HepG2 (cell line): Measurements from ENCODE around the gene C19orf44. TPM values are rescaled to one million over a fixed set of nuclear protein-coding genes. Genes with fewer than 3 reads are reported as not detected.

Experiments
- BORCS8-MEF2B ChIP-seq: sonication (generic); formaldehyde crosslinking; IDR thresholded peaks from 2 replicates; pipeline ENCODE4 v1.8.0; 2022; ENCODE audit warnings: mild to moderate bottlenecking, missing genetic modification reagents
- ERF ChIP-seq: IDR thresholded peaks from 2 replicates; pipeline ENCODE4 v1.6.1; 2018; ENCODE audit warnings: missing biosample characterization, missing genetic modification reagents
- FOXA3 ChIP-seq: IDR thresholded peaks from 2 replicates; pipeline ENCODE4 v1.6.1; 2016; ENCODE audit warnings: missing genetic modification reagents, missing compliant biosample characterization
- GATAD1 ChIP-seq: IDR thresholded peaks from 2 replicates; pipeline ENCODE4 v1.6.1; 2016; ENCODE audit warnings: missing genetic modification reagents, missing compliant biosample characterization
- HNRNPL ChIP-seq: fragments of 200-400 bp; formaldehyde crosslinking; IDR thresholded peaks from 2 replicates; pipeline ENCODE4 v1.6.1; 2017; ENCODE audit warnings: mild to moderate bottlenecking, low read depth, low read length
- KAT7 ChIP-seq: IDR thresholded peaks from 2 replicates; pipeline ENCODE4 v1.6.1; 2018; ENCODE audit warnings: borderline replicate concordance, missing compliant biosample characterization
- LCORL ChIP-seq, 2 experiments: fragments of 450-650 bp in 1 of 2; sonication (generic) in 1 of 2; formaldehyde crosslinking in 1 of 2; IDR thresholded peaks; 2 replicates each; pipeline versions ENCODE4 v1.5.0 to v1.6.1; 2017 to 2020; ENCODE audit warnings: antibody characterized with exemption in 1 of 2, missing genetic modification reagents in 1 of 2
- PRPF4 ChIP-seq: fragments of 200-400 bp; formaldehyde crosslinking; IDR thresholded peaks from 2 replicates; pipeline ENCODE4 v1.6.1; 2016; ENCODE audit warnings: low read length, low read depth; ENCODE audit not compliant: poor library complexity, severe bottlenecking
- REL ChIP-seq: sonication (generic); formaldehyde crosslinking; conservative IDR thresholded peaks from 2 replicates; pipeline ENCODE4 v1.8.0; 2022; ENCODE audit warnings: mild to moderate bottlenecking, missing genetic modification reagents, moderate library complexity
- TOE1 ChIP-seq: sonication (generic); formaldehyde crosslinking; IDR thresholded peaks from 2 replicates; pipeline ENCODE4 v1.4.0; 2020; ENCODE audit warnings: mild to moderate bottlenecking, missing genetic modification reagents
- ZC3H13 ChIP-seq: sonication (generic); formaldehyde crosslinking; IDR thresholded peaks from 2 replicates; pipeline ENCODE4 v1.8.1; 2023; ENCODE audit warnings: mild to moderate bottlenecking, missing genetic modification reagents, moderate library complexity
- ZFP36L1 ChIP-seq: sonication (generic); formaldehyde crosslinking; IDR thresholded peaks from 2 replicates; pipeline ENCODE4 v1.8.0; 2022; ENCODE audit warnings: mild to moderate bottlenecking, missing genetic modification reagents, moderate library complexity
- ZNF101 ChIP-seq: sonication (generic); formaldehyde crosslinking; IDR thresholded peaks from 2 replicates; pipeline ENCODE4 v1.4.0; 2020; ENCODE audit warnings: mild to moderate bottlenecking, low read depth, missing genetic modification reagents, borderline replicate concordance
- ZNF451 ChIP-seq: sonication (generic); formaldehyde crosslinking; IDR thresholded peaks from 2 replicates; pipeline ENCODE4 v1.5.0; 2020; ENCODE audit warnings: mild to moderate bottlenecking, missing genetic modification reagents
- ZNF484 ChIP-seq: sonication (generic); formaldehyde crosslinking; IDR thresholded peaks from 2 replicates; pipeline ENCODE4 v1.5.1; 2020; ENCODE audit warnings: mild to moderate bottlenecking, low read depth, missing genetic modification reagents, borderline replicate concordance
- ZNF572 ChIP-seq: sonication (generic); formaldehyde crosslinking; IDR thresholded peaks from 2 replicates; pipeline ENCODE4 v1.5.1; 2020; ENCODE audit warnings: mild to moderate bottlenecking, missing genetic modification reagents
- ZNF788 ChIP-seq: sonication (generic); formaldehyde crosslinking; IDR thresholded peaks from 2 replicates; pipeline ENCODE4 v1.5.0; 2020; ENCODE audit warnings: mild to moderate bottlenecking, missing genetic modification reagents, borderline replicate concordance
- ZNF839 ChIP-seq: sonication (generic); formaldehyde crosslinking; IDR thresholded peaks from 2 replicates; pipeline ENCODE4 v1.4.0; 2020; ENCODE audit warnings: missing genetic modification reagents, mild to moderate bottlenecking, borderline replicate concordance
- polyA plus RNA-seq, 8 experiments: library from polyadenylated mRNA; depleted of rRNA in 3 of 8; stranded (reverse) in 7 of 8; unstranded in 1 of 8; fragments of >200 nt; fragmentation: Illumina TruSeq in 4 of 8; extraction: Trizol in 4 of 8; gene quantifications; 2 replicates each; pipeline versions ENCODE4 v1.2.1 to v1.2.3, GENCODE V29; 2011 to 2016; ENCODE audit warnings: low read depth in 4 of 8, missing spikeins in 1 of 8, mixed read lengths in 1 of 8; ENCODE audit not compliant: insufficient read depth in 1 of 8
- total RNA-seq, 5 experiments: library from RNA; depleted of rRNA; stranded (reverse); fragments of >200 nt; fragmentation: Illumina TruSeq; extraction: Trizol; gene quantifications; 2 replicates each; pipeline ENCODE4 v1.2.3, GENCODE V29; 2016; ENCODE audit warnings: low read depth in 1 of 5
- TF ChIP-seq, protein P1 (sequence below): sonication (generic); formaldehyde crosslinking; IDR thresholded peaks from 2 replicates; pipeline ENCODE4 v1.8.1; 2023; ENCODE audit warnings: mild to moderate bottlenecking, missing genetic modification reagents
- TF ChIP-seq, protein P2 (sequence below): sonication (generic); formaldehyde crosslinking; conservative IDR thresholded peaks from 2 replicates; pipeline ENCODE4 v1.4.0; 2020; ENCODE audit warnings: missing genetic modification reagents
- TF ChIP-seq, protein P3 (sequence below): sonication (generic); formaldehyde crosslinking; IDR thresholded peaks from 2 replicates; pipeline ENCODE4 v1.5.0; 2020; ENCODE audit warnings: mild to moderate bottlenecking, missing genetic modification reagents
- TF ChIP-seq, protein P4 (sequence below): sonication (generic); formaldehyde crosslinking; IDR thresholded peaks from 2 replicates; pipeline ENCODE4 v1.8.0; 2022; ENCODE audit warnings: missing genetic modification reagents, mild to moderate bottlenecking, moderate library complexity, borderline replicate concordance

C19orf44 gene
- total and polyA plus RNA-seq, 2 of the 13 experiments (the other 11 are each of a cell fraction or from before 2014, with no cell fraction given), result 3.2 to 4.3 TPM

DNA sequence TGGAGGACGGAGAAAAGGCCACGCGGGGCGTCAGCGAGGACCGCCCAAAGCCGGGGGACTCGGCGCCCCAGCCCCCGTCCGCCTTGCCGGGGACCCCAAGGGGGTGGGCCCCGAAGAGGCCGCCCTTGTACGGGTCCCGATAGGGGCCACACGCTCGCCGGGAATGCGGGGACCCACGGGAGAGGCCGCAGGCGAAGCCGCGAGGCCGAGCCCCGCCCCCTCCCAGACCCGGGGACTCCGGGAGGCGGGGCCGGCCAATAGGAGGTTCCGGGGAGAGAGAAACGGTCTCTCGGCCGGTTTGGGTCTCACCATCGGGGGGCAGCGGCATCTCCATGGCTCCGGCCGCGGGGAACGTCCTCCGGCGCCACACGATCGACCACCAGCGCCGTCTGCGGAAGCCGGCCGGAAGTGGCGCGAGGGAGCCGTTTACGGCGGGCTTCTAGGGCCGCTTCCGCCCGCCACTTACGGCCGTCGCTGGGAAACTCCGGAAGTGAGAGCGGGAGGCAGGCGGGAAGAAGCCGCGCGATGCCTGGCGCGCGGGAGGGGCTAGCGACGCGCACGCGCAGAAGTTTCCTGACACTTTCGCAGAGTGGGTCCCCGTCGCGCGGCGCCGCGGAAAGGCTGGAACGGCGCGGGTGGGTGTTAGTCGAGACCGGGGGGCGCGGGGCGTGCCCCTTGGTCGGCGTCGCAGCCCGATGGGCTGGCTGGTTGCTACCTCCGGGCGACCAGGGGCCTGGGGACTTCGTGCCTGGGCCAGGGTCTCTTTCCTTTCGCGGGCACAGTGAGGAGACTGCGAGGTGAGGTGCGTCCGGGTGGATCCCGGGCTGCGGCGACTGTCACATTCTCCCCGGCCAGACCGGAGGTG, 46.1 kb downstream of the C19orf44 start, which contains the start of gene CHERP (continued):
- peak; percentile 29; the same call in 1 of the 2 replicates for TF ChIP-seq ZNF839 (CRISPR knock-in tag)
- 0 out of 2 replicates have a peak, but pooled peaks have one; percentile 12 for TF ChIP-seq FOXA3 (CRISPR knock-in tag)
- TF ChIP-seq, protein P1, sequence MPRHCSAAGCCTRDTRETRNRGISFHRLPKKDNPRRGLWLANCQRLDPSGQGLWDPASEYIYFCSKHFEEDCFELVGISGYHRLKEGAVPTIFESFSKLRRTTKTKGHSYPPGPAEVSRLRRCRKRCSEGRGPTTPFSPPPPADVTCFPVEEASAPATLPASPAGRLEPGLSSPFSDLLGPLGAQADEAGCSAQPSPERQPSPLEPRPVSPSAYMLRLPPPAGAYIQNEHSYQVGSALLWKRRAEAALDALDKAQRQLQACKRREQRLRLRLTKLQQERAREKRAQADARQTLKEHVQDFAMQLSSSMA (CRISPR knock-in tag), result peak; percentile 82; the same call in 1 of the 2 replicates
- TF ChIP-seq ZNF484, result no peak
- TF ChIP-seq, protein P2, sequence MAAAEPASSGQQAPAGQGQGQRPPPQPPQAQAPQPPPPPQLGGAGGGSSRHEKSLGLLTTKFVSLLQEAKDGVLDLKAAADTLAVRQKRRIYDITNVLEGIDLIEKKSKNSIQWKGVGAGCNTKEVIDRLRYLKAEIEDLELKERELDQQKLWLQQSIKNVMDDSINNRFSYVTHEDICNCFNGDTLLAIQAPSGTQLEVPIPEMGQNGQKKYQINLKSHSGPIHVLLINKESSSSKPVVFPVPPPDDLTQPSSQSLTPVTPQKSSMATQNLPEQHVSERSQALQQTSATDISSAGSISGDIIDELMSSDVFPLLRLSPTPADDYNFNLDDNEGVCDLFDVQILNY (CRISPR knock-in tag), result peak; percentile 80
- 0 out of 2 replicates have a peak, but pooled peaks have one; percentile 27 for TF ChIP-seq HNRNPL
- peak; percentile 97 for TF ChIP-seq GATAD1
- TF ChIP-seq ERF, result peak; percentile 33
- no peak; the same call in 1 of the 2 replicates for TF ChIP-seq ZNF788 (CRISPR knock-in tag)
- no peak for TF ChIP-seq LCORL (IDR thresholded peaks at IDR 0.05)
- 0 out of 2 replicates have a peak, but pooled peaks have one; percentile 21 for TF ChIP-seq LCORL (CRISPR knock-in tag; IDR thresholded peaks at IDR 0.05)
- TF ChIP-seq ZNF451, result 0 out of 2 replicates have a peak, but pooled peaks have one; percentile 30
- TF ChIP-seq ZNF572, result no peak
- TF ChIP-seq PRPF4, result no peak
- TF ChIP-seq ZNF101, result peak; percentile 70; the same call in 1 of the 2 replicates
- peak; percentile 60; the same call in 1 of the 2 replicates for TF ChIP-seq TOE1 (CRISPR knock-in tag)
- TF ChIP-seq, protein P3, sequence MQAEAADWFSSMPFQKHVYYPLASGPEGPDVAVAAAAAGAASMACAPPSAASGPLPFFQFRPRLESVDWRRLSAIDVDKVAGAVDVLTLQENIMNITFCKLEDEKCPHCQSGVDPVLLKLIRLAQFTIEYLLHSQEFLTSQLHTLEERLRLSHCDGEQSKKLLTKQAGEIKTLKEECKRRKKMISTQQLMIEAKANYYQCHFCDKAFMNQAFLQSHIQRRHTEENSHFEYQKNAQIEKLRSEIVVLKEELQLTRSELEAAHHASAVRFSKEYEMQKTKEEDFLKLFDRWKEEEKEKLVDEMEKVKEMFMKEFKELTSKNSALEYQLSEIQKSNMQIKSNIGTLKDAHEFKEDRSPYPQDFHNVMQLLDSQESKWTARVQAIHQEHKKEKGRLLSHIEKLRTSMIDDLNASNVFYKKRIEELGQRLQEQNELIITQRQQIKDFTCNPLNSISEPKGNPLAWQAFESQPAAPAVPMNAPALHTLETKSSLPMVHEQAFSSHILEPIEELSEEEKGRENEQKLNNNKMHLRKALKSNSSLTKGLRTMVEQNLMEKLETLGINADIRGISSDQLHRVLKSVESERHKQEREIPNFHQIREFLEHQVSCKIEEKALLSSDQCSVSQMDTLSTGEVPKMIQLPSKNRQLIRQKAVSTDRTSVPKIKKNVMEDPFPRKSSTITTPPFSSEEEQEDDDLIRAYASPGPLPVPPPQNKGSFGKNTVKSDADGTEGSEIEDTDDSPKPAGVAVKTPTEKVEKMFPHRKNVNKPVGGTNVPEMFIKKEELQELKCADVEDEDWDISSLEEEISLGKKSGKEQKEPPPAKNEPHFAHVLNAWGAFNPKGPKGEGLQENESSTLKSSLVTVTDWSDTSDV (CRISPR knock-in tag), result peak; percentile 57; the same call in 1 of the 2 replicates
- TF ChIP-seq ZFP36L1, result peak; percentile 76
- TF ChIP-seq REL (CRISPR knock-in tag), result peak; percentile 57; the same call in 1 of the 2 replicates
- peak; percentile 76 for TF ChIP-seq ZC3H13 (CRISPR knock-in tag)
- peak; percentile 93 for TF ChIP-seq BORCS8-MEF2B
- TF ChIP-seq, protein P4, sequence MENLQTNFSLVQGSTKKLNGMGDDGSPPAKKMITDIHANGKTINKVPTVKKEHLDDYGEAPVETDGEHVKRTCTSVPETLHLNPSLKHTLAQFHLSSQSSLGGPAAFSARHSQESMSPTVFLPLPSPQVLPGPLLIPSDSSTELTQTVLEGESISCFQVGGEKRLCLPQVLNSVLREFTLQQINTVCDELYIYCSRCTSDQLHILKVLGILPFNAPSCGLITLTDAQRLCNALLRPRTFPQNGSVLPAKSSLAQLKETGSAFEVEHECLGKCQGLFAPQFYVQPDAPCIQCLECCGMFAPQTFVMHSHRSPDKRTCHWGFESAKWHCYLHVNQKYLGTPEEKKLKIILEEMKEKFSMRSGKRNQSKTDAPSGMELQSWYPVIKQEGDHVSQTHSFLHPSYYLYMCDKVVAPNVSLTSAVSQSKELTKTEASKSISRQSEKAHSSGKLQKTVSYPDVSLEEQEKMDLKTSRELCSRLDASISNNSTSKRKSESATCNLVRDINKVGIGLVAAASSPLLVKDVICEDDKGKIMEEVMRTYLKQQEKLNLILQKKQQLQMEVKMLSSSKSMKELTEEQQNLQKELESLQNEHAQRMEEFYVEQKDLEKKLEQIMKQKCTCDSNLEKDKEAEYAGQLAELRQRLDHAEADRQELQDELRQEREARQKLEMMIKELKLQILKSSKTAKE, result no peak
- 0 out of 2 replicates have a peak, but pooled peaks have one; percentile 52 for TF ChIP-seq KAT7 (CRISPR knock-in tag)
